Stimulated activated CD8-positive, alpha-beta memory T cell treated with anti-CD3 and anti-CD28 coated beads, Interleukin-2, amount 100 ng/mL, for 48 hours (primary cell): ENCODE data around the gene MAPK1IP1L.
"Not testable (repeated sequence)": the region's sequence is repeated elsewhere in the genome, so short reads cannot be mapped to it uniquely, and the experiment has no call there.

ENCODE experiments used
- DNase-seq, 2 donors: peaks; one replicate each; pipeline ENCODE4 v3.0.0-alpha.2; 2020; ENCODE audit warnings: low read depth in 2 of 2

The MAPK1IP1L gene

GRCh38 chr14:55051423-55052268, at the start of gene MAPK1IP1L:
Gene MAPK1IP1L (plus strand): TSS chr14:55051647. CDS start chr14:55061684, 10,037 bp downstream.
- DNase-seq, result peak; percentile 78 to 87

DNA sequence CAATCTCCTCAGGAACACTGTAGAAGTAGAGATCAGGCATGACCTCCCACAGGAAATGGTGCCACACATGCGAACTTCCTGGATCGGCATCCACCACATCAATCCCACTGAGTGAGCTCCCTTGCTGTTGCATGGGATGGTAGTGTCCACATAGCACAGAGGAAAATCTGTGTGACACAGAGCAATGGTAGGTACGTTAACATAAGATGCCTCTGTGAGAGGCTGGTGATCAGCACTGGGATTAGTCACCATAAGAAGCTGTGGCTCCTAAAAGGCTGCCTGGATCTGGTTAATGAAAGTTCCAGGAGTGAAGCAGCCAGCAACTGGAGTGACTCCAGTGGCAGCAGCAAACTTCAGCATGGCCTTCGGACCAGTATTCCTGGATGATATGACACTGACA, 46.4 kb upstream of the MAPK1IP1L start:
- no peak for DNase-seq

- DNase-seq, result no peak
Measured at GRCh38 chr14:55015006-55015405, 36.4 kb upstream of the MAPK1IP1L start.

GRCh38 chr14:55019968-55020554, 31.4 kb upstream of the MAPK1IP1L start:
- DNase-seq, result no peak

DNA sequence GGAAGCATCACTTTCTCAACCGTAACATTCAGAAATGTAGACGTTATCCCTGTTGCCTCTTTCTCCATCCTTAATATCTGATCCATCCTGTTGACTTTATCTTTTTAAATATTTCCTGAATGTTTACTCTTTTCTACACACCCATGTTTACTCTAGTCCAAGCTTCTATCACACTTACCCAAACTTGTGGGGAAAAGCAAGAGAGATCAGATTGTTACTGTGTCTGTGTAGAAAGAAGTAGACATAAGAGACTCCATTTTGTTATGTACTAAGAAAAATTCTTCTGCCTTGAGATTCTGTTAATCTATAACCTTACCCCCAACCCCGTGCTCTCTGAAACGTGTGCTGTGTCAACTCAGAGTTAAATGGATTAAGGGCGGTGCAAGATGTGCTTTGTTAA, 27.1 kb upstream of the MAPK1IP1L start:
- not testable (repeated sequence) for DNase-seq

DNA sequence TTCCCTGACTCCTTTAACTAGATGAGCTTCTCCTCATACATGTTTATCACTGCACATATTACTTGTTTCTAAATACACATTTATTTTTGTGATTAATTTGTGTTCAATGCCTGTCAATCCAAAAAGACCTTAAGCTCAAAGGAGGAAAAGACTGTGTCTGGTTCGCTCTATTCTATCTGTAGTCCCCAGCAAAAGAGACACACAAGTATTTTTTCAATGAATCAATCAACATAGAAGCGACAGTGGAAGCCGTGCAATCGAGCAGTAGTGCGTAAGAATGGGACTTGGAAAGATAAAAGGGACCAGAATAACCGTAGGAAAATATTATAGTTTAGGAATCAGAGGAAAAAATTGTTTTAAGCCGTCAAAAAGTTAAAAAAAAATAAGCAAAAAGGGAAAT, 25.5 kb upstream of the MAPK1IP1L start:
- no peak for DNase-seq

GRCh38 chr14:55026441-55026792, 25.0 kb upstream of the MAPK1IP1L start:
- no peak for DNase-seq

- DNase-seq, result peak; percentile 96 to 98
Measured at GRCh38 chr14:55026793-55027561, 24.5 kb upstream of the MAPK1IP1L start, which contains the start of the genes SOCS4 and WDHD1. Gene SOCS4 (plus strand): TSS chr14:55027236. CDS start chr14:55043042, 15,806 bp downstream. Gene WDHD1 (minus strand): TSS chr14:55027099. CDS start chr14:55026787, 312 bp downstream.

DNA sequence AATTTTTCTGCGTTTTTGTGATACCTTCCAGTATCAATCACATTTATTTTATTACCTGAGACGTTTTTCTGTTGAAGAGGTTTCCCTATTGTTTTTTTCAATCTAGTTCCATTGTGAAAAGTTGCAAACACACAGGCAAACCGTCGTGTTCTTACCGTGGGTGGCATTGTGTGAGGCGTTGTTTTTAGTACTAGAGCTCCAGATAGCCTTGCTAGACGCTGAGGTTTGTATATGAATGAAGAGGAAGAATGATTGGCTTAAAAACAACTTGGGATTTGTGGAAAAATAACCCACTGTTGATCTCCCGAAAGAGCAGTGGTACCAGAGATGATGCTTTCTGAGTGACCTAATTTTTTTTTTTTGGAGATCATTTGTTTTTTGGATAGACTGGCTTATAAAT, 23.4 kb upstream of the MAPK1IP1L start:
- DNase-seq, result no peak

GRCh38 chr14:55028476-55028875, 23.0 kb upstream of the MAPK1IP1L start:
- DNase-seq, result no peak

DNA sequence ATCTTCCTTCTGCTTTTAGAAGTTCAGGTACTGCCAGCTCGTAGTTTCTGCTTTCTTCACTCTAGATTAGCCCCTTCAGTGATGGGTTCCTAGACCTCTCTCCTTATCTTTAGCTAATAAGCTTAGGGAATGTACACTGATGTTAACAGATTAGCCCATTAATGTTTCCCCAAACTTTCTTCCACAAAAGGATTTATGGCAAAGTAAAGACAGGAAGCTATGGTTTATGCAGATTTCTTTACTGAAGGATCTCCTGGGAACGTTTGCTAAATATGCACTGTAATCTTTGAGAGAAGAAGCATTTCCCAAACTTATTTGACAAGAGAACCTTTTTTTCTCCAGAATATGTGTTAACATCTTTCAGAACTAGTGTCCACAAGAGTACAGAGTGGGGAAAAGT, 20.3 kb upstream of the MAPK1IP1L start:
- DNase-seq, result no peak

GRCh38 chr14:55037995-55038394, 13.5 kb upstream of the MAPK1IP1L start:
- not testable (repeated sequence) for DNase-seq

DNA sequence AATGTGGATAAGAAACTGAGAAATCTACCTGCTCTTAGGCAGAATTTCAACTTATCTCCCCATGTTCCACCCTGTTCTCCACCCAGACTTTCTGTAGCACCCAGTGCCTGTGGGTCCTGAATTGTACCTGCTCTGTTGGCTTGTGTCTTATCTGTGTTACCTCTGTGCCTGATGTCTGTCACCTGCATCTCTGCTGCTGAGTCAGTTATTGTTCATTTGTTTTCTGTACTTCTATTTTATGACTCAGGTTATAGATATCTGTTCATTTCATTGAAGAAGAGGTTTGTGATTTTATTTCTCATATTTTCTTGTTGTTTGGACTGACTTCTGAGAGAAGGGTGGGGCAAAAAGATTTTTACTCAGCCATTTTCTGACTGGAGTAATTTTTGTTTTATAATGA, 12.7 kb upstream of the MAPK1IP1L start:
- DNase-seq, result no peak

DNA sequence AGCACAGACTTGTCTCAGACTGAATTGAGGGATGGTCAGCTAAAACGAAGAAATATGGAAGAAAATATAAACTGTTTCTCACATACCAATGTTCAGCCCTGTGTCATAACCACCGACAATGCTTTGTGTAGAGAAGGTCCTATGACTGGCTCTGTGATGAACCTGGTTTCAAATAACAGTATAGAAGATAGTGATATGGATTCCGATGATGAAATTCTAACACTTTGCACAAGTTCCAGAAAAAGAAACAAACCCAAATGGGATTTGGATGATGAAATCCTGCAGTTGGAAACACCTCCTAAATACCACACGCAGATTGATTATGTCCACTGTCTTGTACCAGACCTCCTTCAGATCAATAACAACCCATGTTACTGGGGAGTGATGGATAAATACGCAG, 7.9 kb upstream of the MAPK1IP1L start:
- DNase-seq, result no peak

GRCh38 chr14:55045087-55045486, 6.4 kb upstream of the MAPK1IP1L start:
- DNase-seq, result no peak

- no peak for DNase-seq
Measured at GRCh38 chr14:55047301-55048053, 4.0 kb upstream of the MAPK1IP1L start.

DNA sequence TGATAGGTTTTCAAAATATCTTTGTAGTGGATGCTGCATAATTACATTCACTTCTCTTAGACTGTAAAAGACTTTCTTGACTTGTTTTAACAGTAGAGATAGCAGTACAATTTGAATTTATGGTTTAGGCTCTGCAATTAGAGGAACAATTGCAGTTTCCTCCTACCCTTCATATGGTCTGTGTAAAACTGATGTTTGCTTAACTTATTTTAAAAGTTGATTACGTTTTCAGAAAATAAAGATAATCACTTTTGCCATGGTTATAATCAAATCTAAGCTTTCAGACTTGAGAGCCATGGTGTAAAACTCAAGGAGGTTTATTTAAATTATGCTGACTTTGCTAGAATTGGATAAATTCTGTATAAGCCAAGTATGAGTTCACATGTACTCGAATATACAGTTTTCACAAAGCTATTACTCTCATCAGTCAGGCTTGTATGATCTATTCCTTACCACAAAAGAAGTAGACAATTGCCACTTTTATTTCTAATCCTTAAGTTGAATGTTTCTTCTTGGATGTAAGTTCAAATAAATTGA, 2.5 kb upstream of the MAPK1IP1L start:
- DNase-seq, result no peak

DNA sequence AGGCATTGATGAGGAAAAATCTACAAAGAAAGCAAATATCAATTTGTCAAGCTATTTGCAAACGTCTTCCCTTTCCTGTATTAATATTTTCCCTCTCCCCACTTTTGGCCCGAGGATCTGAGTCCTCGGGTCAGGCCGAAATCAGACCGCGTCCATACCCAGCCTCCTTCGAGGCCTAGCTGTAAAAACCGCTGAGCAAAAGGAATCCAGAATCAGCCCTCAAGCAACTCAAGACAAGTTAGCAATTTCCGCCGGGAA, 353 bp upstream of the MAPK1IP1L start:
- no peak for DNase-seq

DNA sequence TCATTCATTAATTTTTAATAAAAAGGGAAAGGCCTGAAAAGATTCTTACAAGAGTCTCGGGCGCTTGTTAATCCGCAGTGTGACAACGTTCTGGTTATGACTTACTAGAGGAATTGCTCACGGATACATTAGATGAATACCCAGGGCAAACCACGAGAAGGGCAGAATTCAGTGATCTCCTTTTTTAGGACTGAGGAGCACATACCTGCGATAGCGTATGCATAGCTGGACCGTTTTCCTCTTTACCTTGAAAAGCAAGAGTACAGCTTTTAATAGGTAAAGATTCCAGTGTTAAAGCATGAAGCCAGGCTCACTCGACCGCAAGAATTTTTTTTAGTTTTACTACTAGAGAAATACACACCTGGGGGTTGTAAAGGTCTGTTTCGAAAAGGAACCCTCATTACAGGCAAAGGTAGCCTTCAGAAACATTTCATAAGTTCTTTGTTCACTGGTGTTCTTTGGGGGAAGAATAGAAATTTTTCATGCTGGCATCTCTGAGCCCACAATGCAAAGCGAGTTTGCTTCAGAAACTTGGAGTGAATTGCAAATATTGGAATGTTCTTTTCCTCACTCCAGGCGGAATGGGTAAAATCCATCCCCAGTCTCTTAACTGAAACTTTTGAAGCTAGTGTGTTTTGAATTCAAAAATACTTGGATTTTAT, 953 bp downstream of the MAPK1IP1L start:
- DNase-seq, result no peak

GRCh38 chr14:55053018-55053417, 1.6 kb downstream of the MAPK1IP1L start:
- DNase-seq, result no peak

DNA sequence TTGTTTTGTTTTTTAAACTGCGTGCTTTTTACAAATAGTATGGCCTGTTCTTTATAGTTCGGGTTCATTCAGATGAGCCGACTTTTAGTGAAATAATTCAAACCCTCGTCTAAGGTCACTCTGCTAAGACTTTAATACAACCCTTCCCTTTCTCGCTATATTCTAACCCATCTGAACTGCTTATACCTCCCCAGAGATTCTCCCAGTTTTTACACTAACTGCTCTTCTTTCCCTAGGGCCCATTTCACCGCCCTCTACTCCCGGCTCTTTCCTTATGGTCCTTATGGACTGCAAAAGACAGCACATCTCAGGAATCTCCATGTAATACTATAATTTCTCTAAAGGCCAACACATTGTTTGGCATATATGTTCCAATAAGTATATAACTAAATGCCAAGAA, 2.1 kb downstream of the MAPK1IP1L start:
- DNase-seq, result no peak
